Thyroid gland (tissue), 4 donors: ENCODE data around the gene TRUB1. TPM values are rescaled to one million over a fixed set of nuclear protein-coding genes. Genes with fewer than 3 reads are reported as not detected.
A peak's percentile ranks its signal among the peaks of the same experiment; 100 is the strongest.
"Not testable (repeated sequence)": the region's sequence is repeated elsewhere in the genome, so short reads cannot be mapped to it uniquely, and the experiment has no call there.

Experiments used
- DNase-seq, 2 donors: peaks; one replicate each; pipeline ENCODE4 v3.0.0-alpha.2; 2019
- H3K27ac ChIP-seq, 3 donors: fragments of 200-600 bp; sonication (generic); 1 replicate in 2 of 3; 2 replicates in 1 of 3; pipeline ENCODE4 v1.5.1; 2016 to 2019; ENCODE audit warnings: mild to moderate bottlenecking in 1 of 3, moderate library complexity in 1 of 3
- H3K27me3 ChIP-seq: fragments of 200-600 bp; sonication (generic); one replicate; pipeline ENCODE4 v1.5.1; 2019
- H3K36me3 ChIP-seq, 2 donors: fragments of 200-600 bp; sonication (generic); one replicate each; pipeline ENCODE4 v1.5.1; 2016 to 2019
- H3K4me1 ChIP-seq, 2 donors: fragments of 200-600 bp; sonication (generic); one replicate each; pipeline ENCODE4 v1.5.1; 2017 to 2019
- H3K4me3 ChIP-seq, 3 donors: fragments of 200-600 bp; sonication (generic); replicated peaks in 1 of 3; 1 replicate in 2 of 3; 2 replicates in 1 of 3; pipeline ENCODE4 v1.5.1; 2016; ENCODE audit warnings: mild to moderate bottlenecking in 1 of 3
- H3K9me3 ChIP-seq: fragments of 200-600 bp; sonication (generic); one replicate; pipeline ENCODE4 v1.5.1; 2017
- CTCF ChIP-seq, 6 experiments: fragments of 200-600 bp in 3 of 6; fragments of 450-650 bp in 3 of 6; sonication (generic) in 3 of 6; IDR thresholded peaks; one replicate each; pipeline ENCODE4 v1.5.1; 2016 to 2019; ENCODE audit warnings: antibody characterized with exemption in 6 of 6, mild to moderate bottlenecking in 2 of 6, inconsistent platforms in 1 of 6, moderate library complexity in 1 of 6
- POLR2A ChIP-seq, 2 donors: fragments of 450-650 bp; IDR thresholded peaks; one replicate each; pipeline ENCODE4 v1.6.1; 2017; ENCODE audit warnings: antibody characterized with exemption in 2 of 2, mild to moderate bottlenecking in 2 of 2, moderate library complexity in 1 of 2
- WGBS, 2 donors: methylation state at CpG; one replicate each; pipeline ENCODE4 v1.1.5; 2017; 5-methylcytosine and 5-hydroxymethylcytosine counted together
- intact Hi-C: fragments of 100-400 bp; cut with DNase I; formaldehyde crosslinking; loops from one replicate; pipeline ENCODE4 v1.15.1; 2023
- total RNA-seq, 4 donors: library from RNA; depleted of rRNA; stranded (reverse); fragments of >200 nt; gene quantifications; one replicate each; pipeline ENCODE4 v1.2.3, GENCODE V29; 2016

TRUB1 gene
- total RNA-seq, result 10 to 100 TPM; 16.1 to 26.5 (median 22.8) TPM

- Histone ChIP-seq H3K36me3 (peaks cover 0 to 5% of the 10 kb centered on the region in 2 donors), H3K27me3 (no peaks in the 10 kb centered on the region), H3K4me3 (peak within 1 kb of the TSS; percentile 62 to 94 (median 69)), H3K4me1 (peaks cover 12 to 15% of the 10 kb centered on the region in 2 donors), H3K27ac (peak within 1 kb of the TSS; percentile 28 to 88 (median 74)), H3K9me3 (no peaks in the 10 kb centered on the region)
- peak; percentile 95 to 96 for DNase-seq
- WGBS, 2 donors, result 0% methylated on average over 14 to 46 of the region's 46 CpGs
- TF ChIP-seq CTCF (IDR thresholded peaks at IDR 0.05) (no peak), POLR2A (IDR thresholded peaks at IDR 0.05) (peak in 1 of 2 donors; percentile 75)
- intact Hi-C loops, result no loop called here
Observed at GRCh38 chr10:114937962-114938855, at the start of gene TRUB1. TRUB1 (plus strand) TSS chr10:114938195; CDS start chr10:114938254, 59 bp downstream.

- H3K27me3 ChIP-seq, result no peaks in the 10 kb centered on the region
- no peak overlapping the region for H3K27ac ChIP-seq
- DNase-seq, result no peak
- H3K9me3 ChIP-seq, result no peaks in the 10 kb centered on the region
- no peaks in the 10 kb centered on the region for H3K4me1 ChIP-seq
- 73 to 87% methylated on average over 5 of the region's 5 CpGs for WGBS, 2 donors
- H3K4me3 ChIP-seq, result no peak overlapping the region
- TF ChIP-seq POLR2A (IDR thresholded peaks at IDR 0.05), result no peak
- no peak for TF ChIP-seq CTCF (IDR thresholded peaks at IDR 0.05)
- no peaks in the 10 kb centered on the region for H3K36me3 ChIP-seq
- intact Hi-C loops, result no loop called here
Observed at GRCh38 chr10:114893251-114893650, 44.7 kb upstream of the TRUB1 start.

- no peaks in the 10 kb centered on the region for H3K9me3 ChIP-seq
- no peak for DNase-seq
- intact Hi-C loops, result no loop called here
- no peaks in the 10 kb centered on the region for H3K27me3 ChIP-seq
- no peak overlapping the region for H3K4me3 ChIP-seq
- no peaks in the 10 kb centered on the region for H3K4me1 ChIP-seq
- no peak overlapping the region for H3K27ac ChIP-seq
- no peak for TF ChIP-seq CTCF (IDR thresholded peaks at IDR 0.05)
- TF ChIP-seq POLR2A (IDR thresholded peaks at IDR 0.05), result no peak
- no peaks in the 10 kb centered on the region for H3K36me3 ChIP-seq
Observed at GRCh38 chr10:114894911-114895310, 43.1 kb upstream of the TRUB1 start.

GRCh38 chr10:114897011-114897410 lies 41.0 kb upstream of the TRUB1 start:
- H3K4me1 ChIP-seq, H3K27ac ChIP-seq, H3K36me3 ChIP-seq, H3K27me3 ChIP-seq, DNase-seq, H3K9me3 ChIP-seq, intact Hi-C loops, H3K4me3 ChIP-seq: not testable (repeated sequence)
- WGBS, 2 donors, result 88 to 91% methylated on average over 6 of the region's 6 CpGs

GRCh38 chr10:114897593-114897992 lies 40.4 kb upstream of the TRUB1 start:
- TF ChIP-seq CTCF (IDR thresholded peaks at IDR 0.05) (no peak), POLR2A (IDR thresholded peaks at IDR 0.05) (no peak)
- Histone ChIP-seq H3K27me3 (no peaks in the 10 kb centered on the region), H3K36me3 (no peaks in the 10 kb centered on the region), H3K4me3 (no peak overlapping the region), H3K9me3 (no peaks in the 10 kb centered on the region), H3K4me1 (no peaks in the 10 kb centered on the region), H3K27ac (no peak overlapping the region)
- 86% methylated on average over 3 of the region's 3 CpGs for WGBS, 2 donors
- DNase-seq, result no peak
- intact Hi-C loops, result no loop called here
